HG03196 (cell line): Measurements from ENCODE around the gene EFNA3.

Experiments used
- ATAC-seq: cut with Tn5 transposase; IDR thresholded peaks from one replicate; pipeline ENCODE4 v1.9.1; 2021; ENCODE audit not compliant: unreplicated experiment

The EFNA3 gene

DNA sequence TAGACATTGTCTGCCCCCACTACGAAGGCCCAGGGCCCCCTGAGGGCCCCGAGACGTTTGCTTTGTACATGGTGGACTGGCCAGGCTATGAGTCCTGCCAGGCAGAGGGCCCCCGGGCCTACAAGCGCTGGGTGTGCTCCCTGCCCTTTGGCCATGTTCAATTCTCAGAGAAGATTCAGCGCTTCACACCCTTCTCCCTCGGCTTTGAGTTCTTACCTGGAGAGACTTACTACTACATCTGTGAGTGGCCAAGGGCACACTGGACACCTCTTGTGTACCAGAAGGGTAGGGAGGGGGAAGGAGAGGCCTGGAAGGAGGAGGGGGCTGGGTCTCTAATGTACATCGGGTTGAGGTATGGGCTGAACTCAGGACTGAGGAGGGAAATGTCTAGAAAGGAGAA, 11.9 kb upstream of the EFNA3 start:
- ATAC-seq, result no peak

GRCh38 chr1:155068599-155068998, 10.0 kb upstream of the EFNA3 start:
- no peak for ATAC-seq

DNA sequence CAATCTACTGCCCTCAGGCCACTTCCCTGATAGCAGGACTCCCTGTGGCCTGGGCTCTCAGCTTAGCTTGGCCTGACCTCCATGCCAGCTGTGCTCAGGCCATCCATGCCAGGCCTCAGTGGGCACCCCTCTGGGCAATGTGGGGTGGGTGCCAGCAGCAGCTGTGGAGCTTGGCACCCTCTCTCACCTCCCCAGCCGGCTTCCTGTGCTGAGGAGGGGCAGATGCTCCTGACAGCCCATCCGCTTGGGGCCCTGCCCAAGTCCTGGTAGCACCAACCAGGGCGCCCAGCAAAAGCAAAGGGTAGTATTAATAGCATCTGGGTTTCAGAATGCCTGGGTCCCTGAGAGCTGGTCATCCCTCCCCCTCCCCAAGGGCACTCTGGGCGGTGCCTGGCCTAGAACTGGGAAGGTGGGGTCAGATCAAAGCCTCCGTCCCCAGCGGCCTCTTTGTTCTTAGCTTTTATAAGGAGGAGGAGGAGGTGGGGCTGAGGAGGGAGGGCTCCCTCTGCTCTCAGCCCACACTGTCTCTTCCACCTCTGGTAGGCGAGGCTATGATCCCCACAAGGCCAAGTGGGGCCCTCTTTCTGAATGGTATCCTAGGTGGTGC, 9.0 kb upstream of the EFNA3 start:
- no peak for ATAC-seq

DNA sequence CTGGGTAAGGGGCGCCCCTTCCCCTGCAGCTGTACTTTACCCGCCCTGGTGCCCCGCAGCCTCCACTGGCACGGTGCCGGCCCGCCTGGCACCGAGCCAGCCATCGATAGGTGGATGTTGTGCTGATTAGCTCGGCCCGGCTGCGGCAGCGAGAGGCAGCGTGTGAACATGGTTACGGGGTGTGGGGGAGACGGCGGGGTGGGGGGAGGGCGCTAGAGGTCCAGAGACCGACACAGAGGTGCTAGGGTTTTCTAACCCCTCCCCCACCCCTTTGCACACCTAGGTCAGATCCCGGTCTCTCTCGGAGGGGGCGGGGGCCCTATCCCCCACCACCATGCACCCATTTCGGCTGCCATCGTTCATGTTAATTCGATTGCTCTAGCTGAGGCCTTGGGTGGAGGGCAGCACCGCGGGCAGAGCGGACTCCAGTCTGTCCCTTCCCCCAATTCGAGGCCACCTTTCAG, 8.4 kb upstream of the EFNA3 start:
- ATAC-seq, result no peak

DNA sequence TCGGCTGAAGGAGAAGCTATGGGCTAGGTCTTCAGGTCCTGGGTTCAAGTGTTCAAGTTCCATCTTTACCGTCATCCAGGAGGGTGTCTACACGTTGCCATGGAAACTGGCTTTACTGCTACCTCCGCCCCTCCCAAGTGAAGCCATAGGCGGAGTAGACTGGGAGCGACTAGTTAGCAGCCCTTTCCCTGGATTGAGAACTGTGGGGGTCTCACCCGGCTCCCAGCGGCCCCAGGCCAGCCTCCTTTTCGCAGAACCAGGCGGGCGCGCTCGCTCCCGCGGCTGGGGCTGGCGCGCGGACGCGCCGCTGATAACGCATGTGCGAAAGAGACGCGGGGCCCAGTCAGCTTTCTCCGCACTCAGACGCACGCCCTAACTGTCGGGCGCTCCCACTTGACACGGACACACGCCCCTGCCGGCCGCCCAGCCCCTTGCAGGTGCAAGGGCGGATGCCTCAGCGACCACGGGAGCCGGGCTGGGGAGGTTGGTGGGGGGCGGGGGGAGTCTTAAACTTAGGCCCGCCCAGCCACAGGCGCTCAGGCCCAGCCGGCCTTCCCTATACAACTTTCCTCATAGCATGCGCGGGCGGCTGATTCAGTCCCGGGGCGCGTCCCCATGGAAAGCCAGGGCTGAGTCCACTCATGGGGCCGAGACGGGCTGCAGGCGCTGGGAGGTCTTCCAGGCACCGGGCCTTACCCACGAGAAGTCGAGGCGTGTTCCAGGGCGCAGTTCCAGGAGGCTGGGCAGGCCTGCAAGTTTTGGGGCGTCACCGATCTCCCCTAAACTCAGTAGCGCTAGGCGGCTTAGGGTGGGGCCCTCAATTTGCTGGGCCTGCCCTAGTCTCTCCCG, 7.7 kb upstream of the EFNA3 start:
- ATAC-seq, result peak; percentile 63

- ATAC-seq, result no peak
These were observed 6.9 kb upstream of the EFNA3 start for GRCh38 chr1:155071701-155072100.

GRCh38 chr1:155072531-155073289, 5.9 kb upstream of the EFNA3 start:
- ATAC-seq, result no peak

DNA sequence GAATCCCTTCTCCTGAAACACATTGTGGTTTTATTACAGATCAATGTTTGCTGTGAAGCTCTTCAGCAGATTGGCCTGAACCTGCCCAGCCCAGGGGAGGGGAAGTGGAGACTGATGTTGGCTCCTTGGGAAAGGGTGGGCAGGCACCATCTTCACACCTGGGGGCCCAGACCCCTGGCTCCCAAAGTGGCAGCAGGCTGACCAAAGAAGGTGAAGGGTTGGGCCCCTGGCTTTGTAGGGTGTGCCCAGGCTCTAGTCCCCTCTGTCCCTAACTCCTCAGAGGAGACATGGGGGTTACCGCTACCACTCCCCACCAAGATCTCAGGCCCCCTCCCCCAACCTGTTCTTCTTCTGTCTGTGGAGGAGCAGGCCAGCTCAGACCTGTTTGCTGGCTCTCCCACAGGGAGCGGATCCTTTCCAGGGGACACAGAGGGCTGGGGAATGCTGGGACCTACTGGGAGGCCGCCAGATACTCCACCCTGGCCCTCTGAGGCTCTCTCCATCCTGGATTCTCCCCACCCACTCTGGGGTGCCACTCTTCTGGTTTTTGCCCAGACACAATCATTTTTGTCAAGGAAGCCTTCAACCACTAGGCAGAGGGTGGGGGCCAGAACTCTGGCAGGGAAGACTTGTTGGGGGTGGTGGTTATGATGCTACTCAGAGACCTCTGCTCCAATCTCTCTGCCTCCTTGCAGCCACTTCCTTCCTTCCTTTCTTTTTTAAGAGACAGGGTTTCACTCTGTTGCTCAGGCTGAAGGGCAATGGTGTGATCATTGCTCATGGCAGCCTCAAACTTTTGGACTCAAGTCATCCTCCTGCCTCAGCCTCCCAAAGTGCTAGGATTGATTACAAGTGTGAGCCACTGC, 5.0 kb upstream of the EFNA3 start:
- ATAC-seq, result no peak

GRCh38 chr1:155075535-155075934, 3.1 kb upstream of the EFNA3 start:
- no peak for ATAC-seq

GRCh38 chr1:155076371-155076770, 2.3 kb upstream of the EFNA3 start:
- no peak for ATAC-seq

DNA sequence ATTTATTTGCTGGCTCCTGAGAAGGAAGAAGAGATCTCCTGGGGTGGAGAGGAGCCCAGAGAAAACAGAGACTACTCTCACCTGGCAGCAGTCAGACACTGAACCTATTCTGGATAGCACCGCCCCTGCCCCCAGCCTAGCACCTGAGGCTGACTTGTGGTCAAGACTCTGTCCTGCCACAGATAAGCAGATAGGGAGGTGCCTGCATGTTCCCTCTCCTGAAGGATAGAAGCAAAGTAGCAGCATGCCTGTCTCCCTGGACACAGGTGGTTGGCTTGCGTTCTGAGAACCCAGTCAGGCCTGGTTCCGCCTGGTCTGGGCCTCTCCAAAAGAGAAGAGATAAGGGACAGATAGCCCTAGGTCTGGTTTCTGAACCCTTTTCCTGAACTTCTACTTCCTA, 1.3 kb upstream of the EFNA3 start:
- no peak for ATAC-seq

DNA sequence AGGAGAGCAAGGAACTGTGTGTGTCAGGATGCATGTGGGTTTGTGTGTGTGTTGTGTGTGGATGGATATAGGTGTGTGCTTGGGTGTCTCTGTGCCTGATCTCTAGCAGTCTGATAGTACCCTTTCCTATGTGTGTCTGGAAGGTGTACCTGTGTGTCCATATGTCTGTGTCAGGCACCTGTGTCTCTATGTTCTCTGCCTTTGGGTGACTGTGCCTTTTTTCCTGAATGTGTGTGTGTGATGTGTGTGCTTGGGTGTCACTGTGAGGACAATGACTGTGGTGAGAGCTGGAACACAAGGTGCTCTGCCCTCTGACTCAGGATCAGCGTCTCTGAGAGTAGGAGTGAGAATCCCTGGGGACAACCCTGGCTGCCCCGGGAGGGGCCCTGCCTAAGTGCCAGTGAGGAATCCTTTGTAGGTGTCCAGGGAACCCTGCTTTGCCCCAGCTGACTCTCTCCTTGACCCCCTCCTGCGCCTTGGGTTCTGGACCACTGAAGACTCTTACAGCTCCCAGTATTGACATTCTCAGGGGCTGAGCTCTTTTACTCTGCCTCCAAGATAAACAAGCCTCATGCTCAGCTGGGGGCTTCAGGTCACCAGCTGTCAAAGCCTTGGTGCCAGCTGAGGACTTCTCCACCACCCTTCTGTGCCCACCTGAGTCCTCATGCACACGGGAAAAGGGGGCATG, 735 bp upstream of the EFNA3 start:
- ATAC-seq, result no peak

- ATAC-seq, result no peak
These were observed 511 bp downstream of the EFNA3 start for GRCh38 chr1:155079210-155079486.

DNA sequence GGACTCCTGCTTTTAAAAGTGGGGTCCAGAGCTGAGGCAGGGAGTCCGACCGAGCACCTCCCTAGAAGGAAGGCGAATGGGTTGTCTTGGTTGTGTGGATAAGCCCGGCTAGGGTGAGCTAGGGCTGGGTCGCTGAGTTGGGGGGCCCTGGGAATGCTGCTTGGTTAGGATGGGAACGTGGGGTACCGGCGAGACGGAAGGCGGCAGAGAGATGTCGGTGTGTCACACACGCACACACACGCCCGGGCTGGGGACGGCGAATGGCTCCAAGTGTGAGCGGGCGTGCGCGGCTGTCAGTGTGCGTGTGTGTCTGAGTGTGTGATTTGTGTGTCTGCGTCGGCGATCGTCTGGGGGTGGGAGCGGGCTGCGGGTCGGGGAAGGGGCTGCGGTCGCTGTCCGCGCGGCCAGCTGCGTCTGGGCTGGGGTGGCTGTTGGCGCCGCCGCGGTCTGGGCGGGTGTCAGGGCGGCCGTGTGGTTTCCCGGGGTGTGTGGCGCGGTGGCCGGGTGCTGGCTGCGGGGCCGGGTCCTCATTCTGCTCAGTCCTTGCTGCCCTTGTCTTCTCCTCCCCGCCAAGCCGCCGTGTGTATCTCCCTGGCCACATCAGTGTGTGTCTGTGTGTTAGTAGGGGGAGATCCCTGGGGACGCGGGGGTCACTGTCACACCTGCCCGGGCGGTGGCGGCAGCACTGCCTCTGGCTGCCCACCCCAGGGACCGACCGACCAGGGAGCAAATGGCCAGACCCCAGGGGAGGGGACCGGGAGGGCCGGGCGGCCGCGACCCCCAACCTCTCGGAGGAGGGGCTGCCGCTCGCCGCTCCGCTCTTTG, 1.1 kb downstream of the EFNA3 start:
- no peak for ATAC-seq

DNA sequence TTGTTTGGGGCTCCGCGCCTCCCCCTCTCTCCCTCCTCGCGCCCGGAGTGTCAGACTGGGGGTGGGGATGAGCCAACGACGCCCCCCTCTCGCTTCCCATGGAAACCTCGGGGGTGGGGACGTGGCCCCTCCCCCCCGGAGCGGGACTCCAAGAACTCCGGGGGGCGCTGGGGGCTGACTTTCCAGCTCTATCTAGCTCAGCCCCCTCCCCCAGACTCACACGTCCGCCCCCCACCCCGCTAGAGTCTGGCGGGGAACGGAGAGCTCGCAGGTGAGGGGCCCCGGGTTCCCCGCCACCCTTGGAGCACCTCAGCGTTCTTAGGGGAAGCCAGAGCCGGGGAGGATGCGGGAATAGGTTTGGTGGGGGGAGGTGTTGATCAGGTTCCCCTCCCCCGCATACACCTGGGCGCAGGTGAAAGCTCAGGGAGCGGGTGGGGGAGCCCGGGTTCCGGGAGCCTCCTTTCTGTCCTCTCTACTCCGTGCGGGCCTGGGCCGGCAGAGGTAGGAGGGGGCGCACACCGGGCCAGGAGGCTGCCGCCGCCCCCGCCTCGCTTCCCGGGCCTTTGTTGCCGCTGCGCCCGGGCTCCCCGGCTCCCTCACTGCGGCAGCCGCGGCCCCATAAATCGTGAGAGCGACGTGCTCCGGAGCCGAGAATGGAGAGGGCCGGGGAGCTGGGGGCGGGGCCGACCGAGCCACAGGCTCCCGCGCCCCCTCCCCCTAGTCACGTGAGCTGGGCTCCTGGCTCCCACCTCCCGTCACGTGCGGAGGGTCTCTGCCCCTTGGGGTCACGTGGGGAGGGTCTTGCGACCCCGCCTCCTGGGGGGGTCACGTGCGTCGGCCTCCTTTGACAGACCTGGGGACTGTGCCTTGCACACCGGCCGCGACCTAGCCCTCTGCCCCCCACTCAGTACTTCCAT, 1.9 kb downstream of the EFNA3 start:
- ATAC-seq, result no peak

- ATAC-seq, result no peak
These were observed 3.0 kb downstream of the EFNA3 start for GRCh38 chr1:155081472-155082300.

GRCh38 chr1:155082301-155083051, 3.8 kb downstream of the EFNA3 start:
- ATAC-seq, result no peak
